Panc1 (cell line): Measurements from ENCODE around the gene MYEF2.

Experiments used
- CTCF ChIP-seq: fragments of 450-650 bp; IDR thresholded peaks from 2 replicates; pipeline ENCODE4 v1.5.1; 2017; ENCODE audit warnings: mild to moderate bottlenecking
- POLR2AphosphoS5 ChIP-seq: IDR thresholded peaks from 2 replicates; pipeline ENCODE4 v1.6.1; 2012; ENCODE audit warnings: mild to moderate bottlenecking, low read depth, low read length, moderate library complexity
- REST ChIP-seq, 2 experiments: IDR thresholded peaks; 2 replicates each; pipeline ENCODE4 v1.6.1; 2011 to 2012; ENCODE audit warnings: low read depth in 2 of 2, control low read depth in 1 of 2, low read length in 1 of 2, mild to moderate bottlenecking in 1 of 2, moderate library complexity in 1 of 2; ENCODE audit not compliant: insufficient read depth in 1 of 2
- TCF7L2 ChIP-seq: IDR thresholded peaks from 2 replicates; pipeline ENCODE4 v1.6.1; 2011; ENCODE audit warnings: mild to moderate bottlenecking, low read depth, low read length, inconsistent platforms

GRCh38 chr15:48168616-48169015 is 9.5 kb downstream of the MYEF2 start:
- TF ChIP-seq CTCF, result no peak
- TF ChIP-seq TCF7L2, result no peak
- no peak for TF ChIP-seq REST (IDR thresholded peaks at IDR 0.05; ENCODE audit: insufficient read depth in 1 of 2, low read depth in 2 of 2, low read length in 1 of 2)
- TF ChIP-seq POLR2AphosphoS5, result no peak
